HCT116 (cell line): Measurements from ENCODE around the gene MEGF10. TPM values are rescaled to one million over a fixed set of nuclear protein-coding genes. Genes with fewer than 3 reads are reported as not detected.

Source experiments
- ATAC-seq: fragments of 200-7000 bp; cut with Tn5 transposase; 2 replicates; pipeline ENCODE4 v1.9.1; 2020; ENCODE audit warnings: mild to moderate bottlenecking, moderate library complexity
- BruUV-seq: library from RNA; stranded (reverse); fragments of 400-500 nt; replicated peaks from 2 replicates; lab custom pipeline; 2021; lab: Mats Ljungman, UMichigan
- CTCF ChIA-PET: fragments of 300-600 bp; sonication (Branson Sonifier 250); formaldehyde crosslinking; loops from one replicate; lab custom pipeline; 2021; ENCODE audit warnings: antibody characterized with exemption; lab: Charles Lee
- POLR2A ChIA-PET: fragments of 300-600, 350-600 bp; sonication (Branson Sonifier 250); formaldehyde crosslinking; loops from one replicate; lab custom pipeline; 2021; ENCODE audit warnings: antibody characterized with exemption; lab: Charles Lee
- RAD21 ChIA-PET, 2 experiments: fragments of 300-600 bp; sonication (Branson Sonifier 250); formaldehyde crosslinking; loops; one replicate each; lab custom pipeline; 2023; ENCODE audit warnings: low total read pairs in 2 of 2; ENCODE audit not compliant: uncharacterized antibody in 2 of 2, unreplicated experiment in 2 of 2, low non-redundant PET in 1 of 2; lab: Charles Lee
- DNase-seq: peaks from one replicate; pipeline ENCODE4 v3.0.0-alpha.2; 2010; ENCODE audit warnings: low read depth, low spot score
- H2AFZ ChIP-seq: fragments of 200-600 bp; shearing (Covaris generic), sonication (generic); 2 replicates; pipeline ENCODE4 v1.6.1; 2017; ENCODE audit warnings: low read depth, mixed run types, mixed read lengths, antibody characterized with exemption, low read length; ENCODE audit not compliant: poor library complexity, severe bottlenecking
- H3K27ac ChIP-seq: 2 replicates; pipeline ENCODE4 v1.5.1; 2012; ENCODE audit warnings: low read depth, low read length
- H3K27me3 ChIP-seq: fragments of 200-600 bp; sonication (generic); 2 replicates; pipeline ENCODE4 v1.6.1; 2016; ENCODE audit warnings: mixed run types, low read length, mixed read lengths; ENCODE audit not compliant: insufficient read depth
- H3K36me3 ChIP-seq, 2 experiments: fragments of 200-500 bp in 1 of 2; fragments of 200-600 bp in 1 of 2; sonication (Bioruptor generic) in 1 of 2; sonication (generic) in 1 of 2; 2 replicates each; pipeline versions ENCODE4 v1.5.1 to v1.6.1; 2014 to 2016; ENCODE audit warnings: low read length in 2 of 2, inconsistent platforms in 1 of 2, mixed read lengths in 1 of 2, mixed run types in 1 of 2; ENCODE audit not compliant: insufficient read depth in 2 of 2, control insufficient read depth in 1 of 2
- H3K4me1 ChIP-seq, 2 experiments: fragments of 200-600 bp in 1 of 2; sonication (generic) in 1 of 2; 2 replicates each; pipeline versions ENCODE4 v1.5.1 to v1.6.1; 2012 to 2017; ENCODE audit warnings: low read length in 2 of 2, inconsistent platforms in 1 of 2, mild to moderate bottlenecking in 1 of 2, mixed read lengths in 1 of 2, mixed run types in 1 of 2, moderate library complexity in 1 of 2; ENCODE audit not compliant: insufficient read depth in 2 of 2, control insufficient read depth in 1 of 2
- H3K4me2 ChIP-seq: fragments of 200-600 bp; sonication (generic); 2 replicates; pipeline ENCODE4 v1.6.1; 2017; ENCODE audit warnings: mixed run types, low read length, mixed read lengths
- H3K4me3 ChIP-seq, 2 experiments: fragments of 200-600 bp in 1 of 2; sonication (generic) in 1 of 2; replicated peaks in 1 of 2; 2 replicates each; pipeline ENCODE4 v1.5.1; 2011 to 2016; ENCODE audit warnings: low read length in 2 of 2, control low read depth in 1 of 2, low read depth in 1 of 2, mild to moderate bottlenecking in 1 of 2, mixed read lengths in 1 of 2, mixed run types in 1 of 2
- H3K79me2 ChIP-seq: fragments of 200-600 bp; sonication (generic); 2 replicates; pipeline ENCODE4 v1.6.1; 2017; ENCODE audit warnings: mild to moderate bottlenecking, mixed run types, low read length, moderate library complexity, mixed read lengths; ENCODE audit not compliant: insufficient read depth
- H3K9ac ChIP-seq: fragments of 200-600 bp; sonication (generic); 2 replicates; pipeline ENCODE4 v1.6.1; 2016; ENCODE audit warnings: low read length, mixed read lengths
- H3K9me2 ChIP-seq: fragments of 200-600 bp; sonication (generic), shearing (Covaris generic); 2 replicates; pipeline ENCODE4 v1.6.1; 2017; ENCODE audit warnings: mixed run types, mild to moderate bottlenecking, moderate library complexity; ENCODE audit not compliant: insufficient read depth
- H3K9me3 ChIP-seq, 2 experiments: fragments of 200-500 bp in 1 of 2; fragments of 200-600 bp in 1 of 2; sonication (Bioruptor generic) in 1 of 2; sonication (generic) in 1 of 2; 2 replicates each; pipeline ENCODE4 v1.6.1; 2014 to 2017; ENCODE audit warnings: low read length in 2 of 2, mixed read lengths in 2 of 2, inconsistent platforms in 1 of 2, low read depth in 1 of 2, mild to moderate bottlenecking in 1 of 2, mixed run types in 1 of 2, moderate library complexity in 1 of 2; ENCODE audit not compliant: control insufficient read depth in 1 of 2, insufficient read depth in 1 of 2
- H4K20me1 ChIP-seq: fragments of 200-600 bp; sonication (generic), shearing (Covaris generic); 2 replicates; pipeline ENCODE4 v1.6.1; 2017; ENCODE audit warnings: mixed run types, mild to moderate bottlenecking, moderate library complexity; ENCODE audit not compliant: insufficient read depth
- CBX3 ChIP-seq: IDR thresholded peaks from 2 replicates; pipeline ENCODE4 v1.6.1; 2012; ENCODE audit warnings: low read depth
- CEBPB ChIP-seq: IDR thresholded peaks from 2 replicates; pipeline ENCODE4 v1.6.1; 2012; ENCODE audit warnings: low read depth
- ELF1 ChIP-seq: IDR thresholded peaks from 2 replicates; pipeline ENCODE4 v1.6.1; 2012; ENCODE audit warnings: low read depth, borderline replicate concordance
- JUND ChIP-seq: IDR thresholded peaks from 2 replicates; pipeline ENCODE4 v1.6.1; 2012
- POLR2AphosphoS5 ChIP-seq: IDR thresholded peaks from 2 replicates; pipeline ENCODE4 v1.6.1; 2011; ENCODE audit warnings: mild to moderate bottlenecking, low read depth, low read length, moderate library complexity
- SIN3A ChIP-seq: IDR thresholded peaks from 2 replicates; pipeline ENCODE4 v1.6.1; 2012; ENCODE audit warnings: low read depth
- SRF ChIP-seq: IDR thresholded peaks from 2 replicates; pipeline ENCODE4 v1.6.1; 2012; ENCODE audit warnings: low read depth
- TCF7L2 ChIP-seq: IDR thresholded peaks from 2 replicates; pipeline ENCODE4 v1.7.0; 2011; ENCODE audit warnings: borderline replicate concordance, inconsistent platforms; ENCODE audit not compliant: insufficient read depth, insufficient read length; ENCODE audit errors: extremely low read depth
- ZFX ChIP-seq: fragments of 450-650 bp; IDR thresholded peaks from 2 replicates; pipeline ENCODE4 v1.6.1; 2017
- intact Hi-C: fragments of 100-400 bp; cut with micrococcal nuclease; formaldehyde crosslinking; loops from 2 replicates; pipeline ENCODE4 v1.10.0; 2022
- total RNA-seq: library from RNA; stranded (reverse); gene quantifications from one replicate; pipeline ENCODE4 v1.2.1, GENCODE V29; 2021; ENCODE audit not compliant: unreplicated experiment
- TF ChIP-seq, protein P1 (sequence below), 3 experiments: fragments of 200-600 bp in 1 of 3; sonication (generic) in 1 of 3; IDR thresholded peaks in 2 of 3; conservative IDR thresholded peaks in 1 of 3; 2 replicates each; pipeline ENCODE4 v1.5.1; 2012 to 2017; ENCODE audit warnings: low read depth in 2 of 3, low read length in 2 of 3, antibody characterized with exemption in 1 of 3, borderline replicate concordance in 1 of 3, control low read depth in 1 of 3, mild to moderate bottlenecking in 1 of 3, mixed read lengths in 1 of 3, mixed run types in 1 of 3, moderate library complexity in 1 of 3; ENCODE audit not compliant: insufficient read depth in 1 of 3
- TF ChIP-seq, protein P2 (sequence below): IDR thresholded peaks from 2 replicates; pipeline ENCODE4 v1.6.1; 2012
- TF ChIP-seq, protein P3 (sequence below): IDR thresholded peaks from 2 replicates; pipeline ENCODE4 v1.6.1; 2012
- TF ChIP-seq, protein P4 (sequence below): IDR thresholded peaks from 2 replicates; pipeline ENCODE4 v1.6.1; 2012; ENCODE audit warnings: low read depth

MEGF10 gene
- total RNA-seq, 1 experiment from 2014 or later = 0.02 TPM

DNA sequence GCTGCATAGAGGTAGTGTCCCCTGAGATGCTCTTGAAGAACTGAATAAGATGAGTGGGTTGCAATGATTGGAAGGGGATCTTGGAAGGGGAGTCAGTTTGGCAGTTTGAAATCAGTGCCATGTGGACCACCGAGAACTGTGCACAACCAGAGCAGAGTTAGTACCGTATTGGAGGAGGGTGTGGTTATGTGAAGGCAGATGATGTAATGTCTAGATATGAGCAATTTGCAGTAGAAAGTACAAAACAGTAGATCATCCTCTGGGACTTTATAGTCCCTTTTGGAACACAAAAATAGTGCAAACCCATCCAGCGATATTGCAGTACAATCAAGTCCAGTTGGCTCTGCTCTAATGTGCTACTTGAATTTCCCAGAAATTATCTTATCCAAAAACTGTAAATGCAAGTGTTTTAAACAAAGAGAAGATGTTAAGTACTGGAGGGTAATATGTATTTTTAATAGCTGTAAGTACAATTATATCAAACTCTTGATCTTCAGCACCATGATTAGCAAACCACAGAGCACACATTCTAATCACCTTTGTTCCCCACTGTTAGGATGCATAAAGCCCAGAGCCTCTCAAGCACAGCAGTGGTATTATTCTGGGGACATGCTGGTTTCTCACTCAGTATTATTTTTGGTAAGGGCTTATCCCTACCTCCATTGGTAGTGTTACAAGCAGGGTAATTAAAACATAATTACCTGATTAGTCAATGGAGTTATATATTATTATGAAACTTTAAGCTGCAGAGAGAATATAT is 41.5 kb downstream of the MEGF10 start:
- POLR2A ChIA-PET = no interaction called here
- H3K4me1 ChIP-seq = no peaks in the 10 kb centered on the region
- H3K27ac ChIP-seq = no peak overlapping the region
- no TSS peak for BruUV-seq
- TF ChIP-seq ZFX = no peak
- TF ChIP-seq ELF1 = no peak
- TF ChIP-seq, protein P1, sequence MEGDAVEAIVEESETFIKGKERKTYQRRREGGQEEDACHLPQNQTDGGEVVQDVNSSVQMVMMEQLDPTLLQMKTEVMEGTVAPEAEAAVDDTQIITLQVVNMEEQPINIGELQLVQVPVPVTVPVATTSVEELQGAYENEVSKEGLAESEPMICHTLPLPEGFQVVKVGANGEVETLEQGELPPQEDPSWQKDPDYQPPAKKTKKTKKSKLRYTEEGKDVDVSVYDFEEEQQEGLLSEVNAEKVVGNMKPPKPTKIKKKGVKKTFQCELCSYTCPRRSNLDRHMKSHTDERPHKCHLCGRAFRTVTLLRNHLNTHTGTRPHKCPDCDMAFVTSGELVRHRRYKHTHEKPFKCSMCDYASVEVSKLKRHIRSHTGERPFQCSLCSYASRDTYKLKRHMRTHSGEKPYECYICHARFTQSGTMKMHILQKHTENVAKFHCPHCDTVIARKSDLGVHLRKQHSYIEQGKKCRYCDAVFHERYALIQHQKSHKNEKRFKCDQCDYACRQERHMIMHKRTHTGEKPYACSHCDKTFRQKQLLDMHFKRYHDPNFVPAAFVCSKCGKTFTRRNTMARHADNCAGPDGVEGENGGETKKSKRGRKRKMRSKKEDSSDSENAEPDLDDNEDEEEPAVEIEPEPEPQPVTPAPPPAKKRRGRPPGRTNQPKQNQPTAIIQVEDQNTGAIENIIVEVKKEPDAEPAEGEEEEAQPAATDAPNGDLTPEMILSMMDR (IDR thresholded peaks at IDR 0.05 in 2 of 3, conservative IDR thresholded peaks at IDR 0.05 in 1 of 3; ENCODE audit: borderline replicate concordance in 1 of 3, insufficient read depth in 1 of 3, low read depth in 2 of 3, low read length in 2 of 3) = no peak
- TF ChIP-seq, all 23 proteins: peak for 0
- Histone ChIP-seq H3K9me3 (no peaks in the 10 kb centered on the region), H3K4me2 (no peak overlapping the region), H3K27me3 (no peaks in the 10 kb centered on the region), H2AFZ (no peak overlapping the region), H3K4me3 (no peak overlapping the region), H4K20me1 (no peaks in the 10 kb centered on the region), H3K36me3 (no peaks in the 10 kb centered on the region), H3K9ac (no peak overlapping the region), H3K79me2 (no peaks in the 10 kb centered on the region), H3K9me2 (no peaks in the 10 kb centered on the region)
- RAD21 ChIA-PET = no interaction called here
- DNase-seq = no peak
- ATAC-seq = no peak
- intact Hi-C loops = no loop called here
- CTCF ChIA-PET = no interaction called here

DNA sequence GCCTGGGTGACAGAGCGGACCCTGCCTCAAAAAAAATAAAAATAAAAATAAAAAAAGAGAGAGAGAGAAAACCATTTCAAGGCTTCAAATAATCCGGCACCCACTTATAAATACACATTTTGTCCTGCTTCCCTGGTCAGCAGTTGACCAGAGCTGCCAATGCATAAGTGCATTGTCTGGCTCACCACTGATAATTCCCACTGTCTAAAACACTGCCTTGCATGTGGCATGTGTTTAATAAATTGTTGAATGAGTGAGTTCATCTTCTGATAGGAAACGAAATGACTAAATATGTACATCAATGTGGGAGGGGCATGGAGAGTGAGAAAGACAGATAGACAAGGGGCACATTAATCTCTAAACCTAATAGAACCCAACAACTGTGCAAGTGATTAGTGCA is 42.9 kb downstream of the MEGF10 start:
- Histone ChIP-seq H3K27ac (no peak overlapping the region), H3K36me3 (no peaks in the 10 kb centered on the region), H4K20me1 (no peaks in the 10 kb centered on the region), H3K9me2 (no peaks in the 10 kb centered on the region), H3K4me2 (no peak overlapping the region), H3K4me1 (no peaks in the 10 kb centered on the region), H3K4me3 (no peak overlapping the region), H3K9ac (no peak overlapping the region), H3K79me2 (no peaks in the 10 kb centered on the region), H2AFZ (no peak overlapping the region), H3K27me3 (no peaks in the 10 kb centered on the region), H3K9me3 (no peaks in the 10 kb centered on the region)
- no peak for DNase-seq
- no peak for ATAC-seq
- BruUV-seq = no TSS peak
- CTCF ChIA-PET = no interaction called here
- RAD21 ChIA-PET = no interaction called here
- intact Hi-C loops = no loop called here
- POLR2A ChIA-PET = no interaction called here
- TF ChIP-seq POLR2AphosphoS5 = no peak
- TF ChIP-seq, protein P2, sequence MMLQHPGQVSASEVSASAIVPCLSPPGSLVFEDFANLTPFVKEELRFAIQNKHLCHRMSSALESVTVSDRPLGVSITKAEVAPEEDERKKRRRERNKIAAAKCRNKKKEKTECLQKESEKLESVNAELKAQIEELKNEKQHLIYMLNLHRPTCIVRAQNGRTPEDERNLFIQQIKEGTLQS = no peak
- TF ChIP-seq, protein P3, sequence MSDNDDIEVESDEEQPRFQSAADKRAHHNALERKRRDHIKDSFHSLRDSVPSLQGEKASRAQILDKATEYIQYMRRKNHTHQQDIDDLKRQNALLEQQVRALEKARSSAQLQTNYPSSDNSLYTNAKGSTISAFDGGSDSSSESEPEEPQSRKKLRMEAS = no peak
- TF ChIP-seq CBX3 = no peak
- TF ChIP-seq SRF = no peak
- TF ChIP-seq SIN3A = no peak
- no peak for TF ChIP-seq TCF7L2
- TF ChIP-seq, protein P4, sequence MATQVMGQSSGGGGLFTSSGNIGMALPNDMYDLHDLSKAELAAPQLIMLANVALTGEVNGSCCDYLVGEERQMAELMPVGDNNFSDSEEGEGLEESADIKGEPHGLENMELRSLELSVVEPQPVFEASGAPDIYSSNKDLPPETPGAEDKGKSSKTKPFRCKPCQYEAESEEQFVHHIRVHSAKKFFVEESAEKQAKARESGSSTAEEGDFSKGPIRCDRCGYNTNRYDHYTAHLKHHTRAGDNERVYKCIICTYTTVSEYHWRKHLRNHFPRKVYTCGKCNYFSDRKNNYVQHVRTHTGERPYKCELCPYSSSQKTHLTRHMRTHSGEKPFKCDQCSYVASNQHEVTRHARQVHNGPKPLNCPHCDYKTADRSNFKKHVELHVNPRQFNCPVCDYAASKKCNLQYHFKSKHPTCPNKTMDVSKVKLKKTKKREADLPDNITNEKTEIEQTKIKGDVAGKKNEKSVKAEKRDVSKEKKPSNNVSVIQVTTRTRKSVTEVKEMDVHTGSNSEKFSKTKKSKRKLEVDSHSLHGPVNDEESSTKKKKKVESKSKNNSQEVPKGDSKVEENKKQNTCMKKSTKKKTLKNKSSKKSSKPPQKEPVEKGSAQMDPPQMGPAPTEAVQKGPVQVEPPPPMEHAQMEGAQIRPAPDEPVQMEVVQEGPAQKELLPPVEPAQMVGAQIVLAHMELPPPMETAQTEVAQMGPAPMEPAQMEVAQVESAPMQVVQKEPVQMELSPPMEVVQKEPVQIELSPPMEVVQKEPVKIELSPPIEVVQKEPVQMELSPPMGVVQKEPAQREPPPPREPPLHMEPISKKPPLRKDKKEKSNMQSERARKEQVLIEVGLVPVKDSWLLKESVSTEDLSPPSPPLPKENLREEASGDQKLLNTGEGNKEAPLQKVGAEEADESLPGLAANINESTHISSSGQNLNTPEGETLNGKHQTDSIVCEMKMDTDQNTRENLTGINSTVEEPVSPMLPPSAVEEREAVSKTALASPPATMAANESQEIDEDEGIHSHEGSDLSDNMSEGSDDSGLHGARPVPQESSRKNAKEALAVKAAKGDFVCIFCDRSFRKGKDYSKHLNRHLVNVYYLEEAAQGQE = no peak
- no peak for TF ChIP-seq CEBPB
- TF ChIP-seq JUND = no peak
